Frontal cortex (tissue), 4 donors: ENCODE results near the gene SLC1A5. TPM values are rescaled to one million over a fixed set of nuclear protein-coding genes. Genes with fewer than 3 reads are reported as not detected.

Source experiments
- DNase-seq, 2 donors: peaks; one replicate each; pipeline ENCODE4 v3.0.0; 2012; ENCODE audit warnings: low spot score in 2 of 2
- FAIRE-seq: peaks from 2 replicates; lab custom pipeline; 2012; peaks lifted over from hg19 to GRCh38; lab: Jason Lieb, UNC
- small RNA-seq: library from RNA; depleted of rRNA; stranded (forward); fragments of <200 nt; gene quantifications from one replicate; pipeline ENCODE3, GENCODE V24; 2014
- total RNA-seq: library from RNA; depleted of rRNA; stranded (reverse); fragments of >200 nt; gene quantifications from one replicate; pipeline ENCODE4 v1.2.3, GENCODE V29; 2014
- donor health status: control.
- donor health status: control.
- donor health status: control.

Gene SLC1A5
- total RNA-seq, 1 donor from 2014 or later = 3.3 TPM

DNA sequence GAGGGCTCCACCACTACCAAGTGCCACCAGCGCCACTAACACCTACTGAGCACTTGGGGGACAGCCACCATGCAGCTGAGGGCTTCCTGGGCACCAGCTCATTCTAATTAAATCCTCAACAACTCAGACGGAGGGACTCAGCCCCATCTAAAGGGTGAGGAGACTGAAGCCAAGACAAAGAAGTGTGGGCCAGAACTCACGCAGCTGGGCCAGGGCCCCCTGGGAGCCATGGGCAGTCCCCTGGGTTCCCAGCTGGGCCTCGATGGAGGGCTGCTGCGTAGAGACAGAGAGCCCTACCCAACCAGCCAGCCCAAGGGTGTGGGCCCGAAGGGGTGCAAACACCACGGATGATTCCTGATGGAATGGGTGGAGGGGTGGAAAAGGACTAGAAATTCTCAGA, 58.7 kb downstream of the SLC1A5 start:
- no peak for DNase-seq
- no peak for FAIRE-seq

DNA sequence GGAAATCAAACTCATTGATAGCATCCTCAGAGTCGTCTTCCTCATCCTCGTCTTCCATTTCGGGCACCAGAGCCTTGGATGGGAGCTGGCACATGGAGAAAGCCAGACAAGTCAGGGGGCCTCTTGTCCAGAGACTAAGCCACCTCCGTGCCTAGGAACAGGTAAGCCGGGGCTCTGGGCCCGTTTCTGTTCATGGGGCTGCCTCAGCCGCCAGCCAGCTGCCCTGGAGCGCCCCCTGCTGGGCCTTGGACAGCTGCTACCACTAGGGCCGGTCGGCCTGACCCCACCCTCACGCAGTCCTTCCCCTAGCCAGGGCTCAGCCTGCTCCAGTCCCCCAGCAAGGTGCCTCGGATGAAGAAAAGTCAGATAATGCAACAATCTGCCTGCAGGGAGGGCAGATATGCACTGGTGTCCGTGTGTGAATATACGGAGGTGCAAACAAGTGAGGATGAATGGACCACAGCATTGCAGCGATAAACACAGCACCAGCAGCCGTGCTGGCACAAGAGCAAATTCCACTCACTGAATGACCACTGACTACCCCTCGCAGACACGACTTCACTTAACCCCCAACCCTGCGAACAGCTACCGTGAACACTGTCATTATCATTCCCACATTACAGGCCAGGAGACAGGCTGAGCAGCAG, 59.6 kb downstream of the SLC1A5 start:
- FAIRE-seq (no peak), DNase-seq (peak; percentile 74 to 90)

DNA sequence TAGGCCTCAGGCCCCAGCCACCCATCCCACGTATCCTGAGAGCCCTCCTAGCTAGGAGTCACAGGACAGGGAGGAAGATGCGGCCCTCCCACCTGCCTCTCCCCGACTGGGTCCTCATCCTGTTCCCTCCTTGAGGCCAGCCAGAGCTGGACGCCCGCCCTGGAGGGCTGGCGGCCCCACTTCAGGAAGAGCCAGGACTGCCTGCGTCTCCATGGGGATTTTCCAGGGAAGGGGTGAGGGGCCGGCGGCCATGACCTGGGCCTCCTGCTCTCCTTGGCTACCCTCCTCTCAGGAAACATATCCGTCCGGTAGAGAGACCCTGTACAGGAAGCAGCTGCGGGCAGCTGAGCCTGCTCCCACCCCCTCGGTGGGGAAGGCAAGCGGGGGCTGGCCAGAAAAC, 60.2 kb downstream of the SLC1A5 start:
- DNase-seq = no peak
- FAIRE-seq = no peak

DNA sequence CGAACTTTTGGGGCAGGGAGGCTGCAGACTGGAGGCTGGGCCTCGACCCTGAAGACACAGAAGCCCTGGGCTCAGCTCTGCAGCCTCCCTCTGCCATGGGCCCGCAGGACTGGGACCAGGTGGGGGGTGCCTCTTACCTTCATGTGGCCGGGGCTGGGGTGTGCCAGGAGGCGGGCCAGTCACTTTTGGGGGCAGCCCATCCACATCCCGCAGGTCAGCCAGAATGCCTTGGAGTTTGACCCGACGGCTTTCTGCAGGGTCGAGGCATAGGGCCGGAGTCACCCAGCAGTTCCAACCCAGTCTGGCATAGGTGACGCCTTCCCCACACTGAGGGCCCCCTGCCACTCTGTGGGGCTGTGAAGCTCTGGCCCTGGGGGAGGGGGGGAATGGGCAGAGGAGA, 60.6 kb downstream of the SLC1A5 start:
- no peak for DNase-seq
- FAIRE-seq = no peak

DNA sequence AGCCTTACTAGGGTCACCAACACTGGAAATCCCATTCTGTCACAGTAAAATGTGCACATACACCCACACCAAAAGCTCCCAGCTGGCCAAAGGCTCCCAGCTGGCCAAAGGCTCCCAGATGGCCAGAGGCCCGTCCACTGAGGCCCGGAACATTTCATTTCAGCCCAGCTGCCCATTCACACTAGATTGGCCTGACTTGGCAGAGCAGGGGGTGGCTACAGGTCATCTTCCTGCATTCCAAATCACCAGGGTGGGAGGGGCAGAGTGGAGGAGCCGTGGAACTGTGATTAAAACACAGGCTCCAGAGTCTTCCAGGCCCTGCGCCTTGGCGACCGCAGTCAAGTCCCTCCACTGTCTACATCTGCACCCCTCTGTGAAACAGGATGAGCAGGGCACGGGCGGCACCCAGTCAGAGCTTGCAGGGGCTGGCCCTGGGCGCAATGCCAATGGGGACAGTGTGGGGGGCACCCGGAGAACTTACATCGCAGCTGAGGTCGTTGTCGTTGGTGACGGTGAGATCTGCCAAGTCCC, 61.4 kb downstream of the SLC1A5 start:
- DNase-seq = no peak
- no peak for FAIRE-seq

DNA sequence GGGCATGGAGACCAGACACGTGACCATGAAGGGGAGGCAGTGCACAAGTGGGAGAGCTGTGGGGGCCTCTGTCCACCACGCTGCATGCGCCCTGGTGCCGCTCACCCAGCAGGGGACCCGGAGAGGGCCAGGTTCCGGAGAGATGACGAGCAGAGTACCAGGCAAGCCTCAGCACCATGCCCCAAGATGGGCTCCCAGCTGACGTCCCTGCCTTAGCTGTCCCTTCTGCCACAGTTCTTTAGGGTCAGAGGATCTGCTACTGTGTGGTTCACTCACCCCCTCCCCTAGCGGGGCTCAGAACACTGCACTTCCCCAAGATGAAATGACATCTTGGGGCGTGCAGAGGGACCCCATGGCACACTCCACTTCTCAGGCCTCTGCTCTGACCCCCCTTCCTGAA, 61.8 kb downstream of the SLC1A5 start:
- DNase-seq (no peak), FAIRE-seq (no peak)

DNA sequence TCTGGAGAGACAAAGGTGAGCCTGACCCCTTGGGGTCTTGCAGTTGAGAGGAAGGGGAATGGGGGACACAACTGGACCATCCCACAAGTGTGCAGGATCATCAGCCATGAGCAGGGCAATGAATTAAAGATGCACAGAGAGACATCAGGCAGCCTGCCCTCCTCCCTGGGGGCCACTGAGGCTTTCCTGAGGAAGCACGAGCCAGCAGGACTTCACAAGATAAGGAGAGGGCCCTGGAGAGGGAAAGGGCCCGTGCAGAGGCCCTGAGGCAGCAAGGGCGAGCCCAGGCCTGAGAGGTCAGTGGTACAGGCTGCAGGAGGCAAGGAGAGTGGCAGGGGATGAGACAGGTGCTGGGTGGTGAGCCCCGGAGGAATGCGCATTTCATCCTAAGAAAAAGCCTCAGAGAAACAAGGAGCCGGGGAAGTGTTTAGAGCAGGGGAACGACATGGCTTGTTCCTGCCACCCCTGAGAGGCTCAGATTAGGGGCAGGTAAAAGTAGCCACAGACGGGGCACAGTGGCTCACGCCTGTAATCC, 62.5 kb downstream of the SLC1A5 start:
- DNase-seq = no peak
- no peak for FAIRE-seq

DNA sequence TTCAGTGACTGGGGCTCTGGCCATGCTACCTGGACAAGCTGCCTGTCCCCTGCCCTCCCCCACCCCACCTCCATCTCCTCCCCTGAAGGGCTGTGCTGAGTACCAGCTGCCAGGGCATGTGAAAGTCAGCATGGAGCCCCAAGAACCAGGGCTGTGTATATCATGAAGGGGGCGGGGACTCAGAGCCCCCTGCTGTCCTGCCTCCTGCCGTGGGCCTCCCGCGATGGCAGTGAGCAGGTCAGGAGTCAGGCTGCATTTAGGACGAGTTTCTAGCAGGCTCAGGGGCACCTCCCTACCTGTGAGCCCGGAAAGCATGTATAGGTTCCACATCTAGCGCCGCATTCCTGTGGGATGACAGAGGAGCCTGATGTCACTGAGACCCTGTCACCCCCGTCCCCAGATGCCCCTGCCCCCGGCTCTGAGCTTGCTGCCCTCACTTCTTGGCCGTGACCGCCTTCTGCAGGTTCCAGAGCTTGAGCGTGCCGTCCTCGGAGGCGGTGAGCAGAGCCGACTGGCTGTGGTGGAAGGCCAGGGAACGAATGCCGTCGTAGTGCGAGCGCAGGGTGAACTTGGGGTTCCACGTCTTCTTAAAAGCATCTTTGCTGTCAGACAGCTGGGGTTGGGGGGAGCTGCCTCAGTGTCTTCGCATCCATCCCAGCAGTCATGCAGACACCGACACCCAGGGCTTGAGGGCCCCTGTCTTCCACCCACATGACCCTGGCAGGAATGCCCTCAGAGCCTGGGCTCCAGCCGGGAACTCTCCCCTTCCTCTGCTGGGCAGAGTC, 63.2 kb downstream of the SLC1A5 start:
- DNase-seq (no peak), FAIRE-seq (no peak)

Small RNA genes within 50 kb of the gene (small RNA-seq; reads per million reads assigned to genes)
- gene AC008622.3 (not detected), gene HNRNPMP2 (not detected), gene RF00019 (not detected)

Other genes with a start within 250 kb of the SLC1A5 start
- gene CALM3, start 187.3 kb downstream of the SLC1A5 start, total RNA-seq = 211 TPM
- not detected for gene PTGIR, start 163.5 kb downstream of the SLC1A5 start, total RNA-seq
- not detected for gene GNG8, start 152.4 kb downstream of the SLC1A5 start, total RNA-seq
- gene DACT3, start 127.4 kb downstream of the SLC1A5 start, total RNA-seq = 17.5 TPM
- gene PRKD2, start 71.5 kb downstream of the SLC1A5 start, total RNA-seq = 5.3 TPM
- gene FKRP, start 42.5 kb downstream of the SLC1A5 start, total RNA-seq = 12.6 TPM
- 86.4 TPM for gene STRN4, start 42.1 kb downstream of the SLC1A5 start, total RNA-seq
- gene AP2S1, start 62.3 kb upstream of the SLC1A5 start, total RNA-seq = 64.8 TPM
- 73.4 TPM for gene ARHGAP35, start 72.4 kb upstream of the SLC1A5 start, total RNA-seq
- 2.9 TPM for gene NPAS1, start 231.2 kb upstream of the SLC1A5 start, total RNA-seq